ENCODE measurements around the gene ABLIM1.

The ABLIM1 gene

DNA sequence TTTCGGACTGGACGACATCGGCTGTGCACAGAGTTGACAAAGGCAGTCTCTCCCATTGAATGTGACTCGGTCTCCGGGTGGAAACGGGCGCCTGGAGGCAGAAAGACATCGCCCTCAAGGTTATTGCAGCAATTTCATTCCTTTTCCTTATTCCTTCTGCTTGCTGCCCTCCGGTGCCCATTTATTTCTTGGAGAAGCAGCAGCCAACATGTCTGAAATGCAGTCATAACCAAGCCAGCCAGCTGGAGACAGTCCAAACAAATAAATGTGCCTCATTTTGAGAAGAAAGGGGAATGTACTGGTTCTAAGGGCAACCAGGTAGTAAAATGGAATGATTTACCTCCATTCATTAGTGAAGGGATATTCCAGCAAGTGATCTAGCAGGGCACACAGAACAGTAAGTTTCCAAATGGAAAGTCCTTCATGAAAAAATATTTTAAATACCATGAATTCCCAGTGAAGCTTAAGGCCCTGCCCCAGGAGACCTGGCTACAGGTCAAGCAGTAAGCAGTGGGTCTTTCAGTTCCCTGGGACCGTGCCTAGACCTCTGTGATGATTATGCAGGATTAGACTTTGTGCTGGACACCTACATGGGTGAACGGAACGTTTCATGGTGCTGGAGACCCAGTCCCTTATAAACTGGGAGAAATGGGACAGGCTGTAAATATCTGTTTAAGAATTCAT is 86.6 kb downstream of the ABLIM1 start:
- no peak for DNase-seq
- in situ Hi-C loops (cut with HindIII; ENCODE audit: low pct_ligation_motif_present, low pct_unique_long_range_greater_than_20kb, low sequenced_read_pairs), result no loop called here

DNA sequence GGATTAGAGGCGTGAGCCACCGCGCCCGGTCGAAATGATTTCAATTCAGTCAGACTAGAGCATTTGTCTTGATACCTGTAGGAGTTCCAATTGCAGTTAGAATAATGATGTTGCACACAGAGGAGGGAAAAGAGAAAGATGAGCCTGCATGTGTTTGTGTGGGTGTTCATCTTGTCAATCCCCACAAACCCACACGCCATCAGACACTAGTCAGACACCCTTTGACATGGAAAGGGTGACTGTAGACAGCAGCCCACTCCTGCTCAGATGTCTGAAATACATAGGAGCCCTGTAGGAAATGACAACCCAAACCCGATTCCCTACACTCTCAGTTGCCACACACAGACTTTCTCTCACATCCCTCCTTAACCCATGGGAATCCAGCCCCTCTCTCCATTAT is 92.0 kb downstream of the ABLIM1 start:
- in situ Hi-C loops (cut with HindIII; ENCODE audit: low pct_ligation_motif_present, low pct_unique_long_range_greater_than_20kb, low sequenced_read_pairs), result no loop called here
- no peak for DNase-seq

GRCh38 chr10:114565066-114565465 is 93.0 kb downstream of the ABLIM1 start:
- in situ Hi-C loops (cut with HindIII; ENCODE audit: low pct_ligation_motif_present, low pct_unique_long_range_greater_than_20kb, low sequenced_read_pairs), result no loop called here

GRCh38 chr10:114561008-114561523 is 97.0 kb downstream of the ABLIM1 start:
- in situ Hi-C loops (cut with HindIII; ENCODE audit: low pct_ligation_motif_present, low pct_unique_long_range_greater_than_20kb, low sequenced_read_pairs), result no loop called here
- no peak for DNase-seq

More at GRCh38 chr10:114565066-114565465, 93.0 kb downstream of the ABLIM1 start:
- DNase-seq, result no peak

GRCh38 chr10:114560144-114560543 is 97.9 kb downstream of the ABLIM1 start:
- in situ Hi-C loops (cut with HindIII; ENCODE audit: low pct_ligation_motif_present, low pct_unique_long_range_greater_than_20kb, low sequenced_read_pairs), result no loop called here
- no peak for DNase-seq

DNA sequence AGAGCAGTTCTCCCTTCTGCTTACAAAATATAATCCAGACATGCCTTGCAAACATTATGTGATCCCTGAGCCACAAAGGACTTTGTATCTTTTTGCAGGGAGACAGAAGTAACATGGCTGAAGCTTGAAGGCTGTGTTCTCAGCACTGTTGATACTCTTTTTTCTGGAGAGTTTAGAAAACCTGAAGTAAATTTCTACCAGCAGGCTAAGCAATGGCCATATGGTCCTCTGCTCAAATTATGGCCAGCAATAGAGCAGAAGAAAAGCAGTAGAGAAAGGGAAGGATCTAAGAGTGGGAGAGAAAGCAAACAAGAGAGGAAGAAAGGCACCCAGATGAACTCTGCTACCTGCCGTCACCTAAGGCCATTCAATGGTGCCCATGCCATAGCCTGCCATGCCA is 98.4 kb downstream of the ABLIM1 start:
- DNase-seq, result no peak
- in situ Hi-C loops (cut with HindIII; ENCODE audit: low pct_ligation_motif_present, low pct_unique_long_range_greater_than_20kb, low sequenced_read_pairs), result no loop called here

- in situ Hi-C loops (cut with HindIII; ENCODE audit: low pct_ligation_motif_present, low pct_unique_long_range_greater_than_20kb, low sequenced_read_pairs), result no loop called here
- DNase-seq, result no peak
Observed at GRCh38 chr10:114557854-114558253, 100.2 kb downstream of the ABLIM1 start.

- DNase-seq, result no peak
- in situ Hi-C loops (cut with HindIII; ENCODE audit: low pct_ligation_motif_present, low pct_unique_long_range_greater_than_20kb, low sequenced_read_pairs), result no loop called here
Observed at GRCh38 chr10:114556236-114557122, 101.6 kb downstream of the ABLIM1 start.

DNA sequence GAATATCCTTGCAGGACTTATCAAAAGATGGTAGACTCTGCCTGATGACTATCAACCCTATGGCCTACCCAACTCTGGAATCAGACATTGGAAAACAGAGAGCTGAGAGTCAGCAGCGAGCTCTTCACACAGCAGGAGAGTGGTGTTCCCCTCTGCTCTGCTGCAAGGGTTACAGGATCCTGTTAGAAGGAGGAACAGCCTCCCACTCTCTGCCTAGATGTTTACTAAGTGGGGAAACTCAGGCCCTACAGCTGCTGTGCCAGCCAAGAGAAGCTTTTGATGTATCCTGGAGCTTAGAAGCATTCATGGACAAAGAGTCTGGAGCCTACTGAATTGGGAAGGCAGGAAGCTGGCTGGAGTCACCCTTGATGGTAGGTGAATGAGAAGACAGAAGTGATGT is 104.6 kb downstream of the ABLIM1 start:
- no peak for DNase-seq
- in situ Hi-C loops (cut with HindIII; ENCODE audit: low pct_ligation_motif_present, low pct_unique_long_range_greater_than_20kb, low sequenced_read_pairs), result no loop called here

- in situ Hi-C loops (cut with HindIII; ENCODE audit: low pct_ligation_motif_present, low pct_unique_long_range_greater_than_20kb, low sequenced_read_pairs), result no loop called here
- DNase-seq, result no peak
Observed at GRCh38 chr10:114552050-114552449, 106.0 kb downstream of the ABLIM1 start.

GRCh38 chr10:114551636-114551972 is 106.5 kb downstream of the ABLIM1 start:
- in situ Hi-C loops (cut with HindIII; ENCODE audit: low pct_ligation_motif_present, low pct_unique_long_range_greater_than_20kb, low sequenced_read_pairs), result no loop called here

DNA sequence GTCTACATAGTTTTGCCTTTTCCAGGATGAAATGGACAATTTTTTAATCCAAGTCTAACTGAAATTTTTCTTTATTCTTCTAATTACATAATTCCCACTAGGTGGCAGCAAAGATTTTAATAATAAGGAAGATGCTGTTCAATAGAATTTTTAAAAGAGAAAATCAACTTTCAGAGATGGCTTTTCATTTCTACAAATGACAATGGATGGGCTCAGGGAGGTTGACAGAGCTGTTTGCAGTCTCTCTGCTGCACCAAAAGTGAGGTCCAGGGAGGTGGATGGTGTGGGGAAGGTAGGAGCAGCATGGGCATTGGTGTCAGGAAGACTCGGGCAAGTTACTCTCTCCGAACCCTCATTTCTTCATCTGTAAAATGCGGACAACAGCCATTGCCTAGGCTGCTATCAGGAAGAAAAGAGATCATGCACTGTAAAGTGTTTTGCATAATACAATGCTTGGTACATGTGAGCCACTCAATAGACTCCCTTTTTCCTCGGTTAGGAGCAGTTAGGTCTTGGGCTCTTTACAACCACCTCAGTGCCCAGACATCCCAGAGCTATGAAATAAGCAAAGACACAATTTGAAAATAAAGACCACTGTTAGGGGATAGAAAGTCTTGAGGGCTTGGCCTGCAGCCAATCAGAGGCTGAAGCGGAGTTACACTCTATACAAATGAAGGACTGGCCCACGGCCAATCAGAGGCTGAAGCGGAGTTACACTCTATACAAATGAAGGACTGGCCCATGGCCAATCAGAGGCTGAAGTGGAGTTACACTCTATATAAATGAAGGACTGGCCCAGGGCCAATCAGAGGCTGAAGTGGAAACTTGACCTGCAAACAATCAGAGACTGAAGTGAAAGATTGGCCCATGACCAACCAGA is 107.1 kb downstream of the ABLIM1 start:
- DNase-seq, result peak; percentile 68
- in situ Hi-C loops (cut with HindIII; ENCODE audit: low pct_ligation_motif_present, low pct_unique_long_range_greater_than_20kb, low sequenced_read_pairs), result no loop called here

More at GRCh38 chr10:114551636-114551972, 106.5 kb downstream of the ABLIM1 start:
- no peak for DNase-seq

DNA sequence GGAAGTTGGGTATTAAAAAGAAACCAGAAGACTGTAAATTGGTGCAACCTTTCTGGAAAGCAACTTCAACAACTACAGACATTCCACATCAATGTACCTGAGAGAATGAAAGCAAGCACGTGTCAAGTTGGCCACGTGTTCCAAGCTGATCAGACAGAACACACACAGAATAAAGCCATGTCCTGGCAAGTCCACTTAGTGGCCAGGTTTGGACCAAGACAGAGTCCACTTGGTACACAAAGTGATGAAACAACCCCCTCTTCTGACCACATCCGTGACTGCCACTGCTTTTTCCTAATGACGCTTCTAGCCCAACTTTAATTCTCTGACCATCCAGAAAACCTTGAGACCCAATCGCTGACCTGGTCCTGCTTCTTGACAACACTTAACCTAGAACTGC is 109.4 kb downstream of the ABLIM1 start:
- DNase-seq, result peak; percentile 9
- in situ Hi-C loops (cut with HindIII; ENCODE audit: low pct_ligation_motif_present, low pct_unique_long_range_greater_than_20kb, low sequenced_read_pairs), result no loop called here

- no peak for DNase-seq
- in situ Hi-C loops (cut with HindIII; ENCODE audit: low pct_ligation_motif_present, low pct_unique_long_range_greater_than_20kb, low sequenced_read_pairs), result no loop called here
Observed at GRCh38 chr10:114547514-114547913, 110.6 kb downstream of the ABLIM1 start.

- in situ Hi-C loops (cut with HindIII; ENCODE audit: low pct_ligation_motif_present, low pct_unique_long_range_greater_than_20kb, low sequenced_read_pairs), result no loop called here
Observed at GRCh38 chr10:114547056-114547455, 111.0 kb downstream of the ABLIM1 start.

GRCh38 chr10:114545819-114546218 is 112.3 kb downstream of the ABLIM1 start:
- in situ Hi-C loops (cut with HindIII; ENCODE audit: low pct_ligation_motif_present, low pct_unique_long_range_greater_than_20kb, low sequenced_read_pairs), result no loop called here

More at GRCh38 chr10:114547056-114547455, 111.0 kb downstream of the ABLIM1 start:
- DNase-seq, result no peak

DNA sequence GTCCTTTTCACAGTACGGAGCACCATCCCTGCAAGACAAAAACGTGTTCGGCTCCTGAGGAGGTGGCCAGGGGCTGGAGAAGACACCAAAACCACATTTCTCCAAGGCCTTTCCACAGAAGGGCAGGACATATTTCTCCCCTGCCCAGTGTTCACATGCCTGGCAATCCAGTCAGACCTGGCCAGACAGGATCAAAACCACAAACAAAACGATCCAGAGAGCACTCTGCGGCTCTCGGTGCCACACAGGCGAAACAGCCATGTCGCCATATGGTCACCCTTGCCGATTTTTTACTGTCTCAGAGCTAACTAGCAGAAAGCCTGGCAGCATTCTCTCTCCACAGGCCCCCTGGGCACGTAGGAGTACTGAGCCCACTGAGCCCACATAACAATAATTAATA is 113.0 kb downstream of the ABLIM1 start:
- no peak for DNase-seq
- in situ Hi-C loops (cut with HindIII; ENCODE audit: low pct_ligation_motif_present, low pct_unique_long_range_greater_than_20kb, low sequenced_read_pairs), result no loop called here

More at GRCh38 chr10:114545819-114546218, 112.3 kb downstream of the ABLIM1 start:
- no peak for DNase-seq

GRCh38 chr10:114544045-114544659 is 113.9 kb downstream of the ABLIM1 start:
- in situ Hi-C loops (cut with HindIII; ENCODE audit: low pct_ligation_motif_present, low pct_unique_long_range_greater_than_20kb, low sequenced_read_pairs), result no loop called here
- DNase-seq, result no peak

Data from ACHN (cell line).